GM18517 (cell line): ENCODE data around the gene NLGN1.

ENCODE experiments used
- ATAC-seq: cut with Tn5 transposase; IDR thresholded peaks from one replicate; pipeline ENCODE4 v1.9.1; 2021; ENCODE audit warnings: mild to moderate bottlenecking, moderate library complexity; ENCODE audit not compliant: unreplicated experiment

NLGN1 gene

DNA sequence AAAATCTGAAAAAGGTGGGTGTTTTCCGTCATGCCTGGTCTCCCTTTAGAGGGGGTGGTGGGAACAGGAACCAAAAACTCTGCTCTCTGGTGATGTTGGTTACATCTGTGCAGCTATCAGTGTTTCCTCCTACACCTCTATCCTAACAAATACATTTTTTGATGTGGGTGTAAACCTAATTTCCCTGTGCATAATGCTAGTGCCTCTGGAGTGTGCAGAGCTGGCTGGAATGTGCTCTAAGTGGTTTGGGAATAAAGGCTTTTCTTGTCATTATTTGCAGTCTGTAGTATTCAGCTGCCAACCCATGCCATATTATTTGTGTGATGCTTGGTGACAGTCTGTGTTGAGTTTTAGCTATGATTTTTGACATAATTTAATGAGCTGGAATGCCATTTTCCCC is 547.6 kb downstream of the NLGN1 start:
- ATAC-seq: no peak

DNA sequence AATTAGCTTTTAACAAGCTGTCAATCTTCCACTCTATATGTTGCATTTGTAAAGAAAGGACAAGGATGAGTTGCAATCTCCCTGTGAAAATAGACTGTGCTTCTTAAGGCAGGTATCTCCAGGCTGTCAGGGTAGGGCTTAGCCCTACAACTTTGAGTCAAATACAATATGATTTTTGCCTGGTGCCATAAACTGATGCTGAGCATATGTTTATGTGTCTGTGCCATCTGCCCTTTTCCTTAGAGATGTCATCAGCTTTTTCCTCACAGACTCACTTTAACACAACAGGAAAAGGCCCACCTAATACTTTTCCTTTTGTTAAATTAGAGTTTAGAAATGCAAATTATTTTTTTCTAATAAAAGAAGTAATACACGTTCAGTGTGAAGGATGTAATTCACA is 548.3 kb downstream of the NLGN1 start:
- ATAC-seq: no peak

DNA sequence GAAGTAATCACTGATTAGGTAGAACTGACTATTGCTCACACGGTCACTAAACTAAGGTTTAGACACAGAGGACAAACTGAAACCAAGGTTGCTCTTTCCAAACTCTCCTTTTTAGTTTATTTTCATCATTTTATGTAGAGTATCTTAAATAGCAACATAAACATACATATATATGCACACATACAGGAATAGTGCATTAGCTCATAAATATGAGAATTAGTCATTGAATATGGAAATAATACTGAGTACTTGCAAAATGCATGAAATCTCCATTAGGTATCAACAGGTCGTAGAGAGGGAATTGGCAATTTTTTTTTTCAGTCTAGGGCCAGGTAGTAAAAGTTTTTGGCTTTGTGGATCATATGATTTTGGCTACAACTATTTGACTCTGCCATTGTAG is 557.1 kb downstream of the NLGN1 start:
- ATAC-seq: no peak

DNA sequence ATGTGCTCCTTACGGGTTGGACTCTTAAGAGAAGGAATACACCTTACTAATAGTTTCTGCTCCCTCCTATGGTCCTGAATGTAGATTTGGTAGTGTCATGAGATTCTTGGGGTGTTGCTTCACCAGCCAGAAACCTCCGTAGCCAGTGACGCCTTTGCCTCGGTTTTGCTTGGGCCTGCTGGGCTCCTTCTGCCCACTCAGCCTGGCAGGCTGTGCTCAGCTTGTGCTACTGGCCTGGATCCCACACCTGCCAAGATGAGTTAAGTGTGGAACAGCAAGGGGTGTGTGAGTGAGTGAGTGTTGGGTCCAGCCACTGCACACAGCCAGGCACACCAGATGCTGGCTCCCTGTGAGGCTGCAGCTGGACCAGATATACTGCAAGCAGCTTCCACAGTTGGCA is 560.1 kb downstream of the NLGN1 start:
- no peak for ATAC-seq

DNA sequence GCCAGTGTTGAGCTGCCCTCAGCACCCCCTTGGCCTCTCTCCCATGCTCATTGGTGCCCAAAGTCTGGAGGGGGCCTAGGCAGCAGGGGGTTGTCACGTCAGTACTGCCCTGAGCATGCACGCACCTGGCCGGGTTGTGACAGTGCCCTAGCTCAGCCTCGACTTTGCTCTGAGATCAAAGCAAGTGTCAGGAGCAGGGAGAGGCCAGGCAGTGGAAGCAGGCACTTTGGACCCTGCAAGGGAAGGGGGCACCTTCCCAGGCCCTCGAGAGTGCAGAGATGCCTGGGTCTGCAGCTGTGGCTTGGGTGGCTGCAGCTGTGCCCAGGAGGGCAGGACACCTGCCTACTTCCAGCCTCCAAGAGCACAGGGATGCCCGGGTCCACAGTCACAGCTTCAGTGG is 561.3 kb downstream of the NLGN1 start:
- ATAC-seq: no peak

DNA sequence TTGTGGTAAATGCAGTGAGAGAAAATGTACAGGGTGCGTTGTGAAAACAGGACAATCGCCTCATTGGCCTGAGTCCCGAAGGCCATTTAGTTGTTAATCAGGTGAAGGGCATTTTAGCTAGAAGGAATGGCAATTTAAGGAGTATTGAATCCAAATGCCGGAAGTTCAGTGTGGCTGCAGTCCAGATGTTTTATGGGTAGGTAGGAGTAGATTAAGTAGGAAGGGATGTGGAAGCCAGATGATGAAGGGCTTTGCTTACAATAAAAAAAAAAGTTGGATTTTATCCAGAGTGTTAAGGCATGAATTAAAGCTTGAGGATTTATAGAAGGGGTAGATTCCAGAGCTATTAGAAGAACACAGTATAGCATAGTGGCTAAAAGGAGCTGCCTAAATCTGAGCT is 572.7 kb downstream of the NLGN1 start:
- no peak for ATAC-seq

DNA sequence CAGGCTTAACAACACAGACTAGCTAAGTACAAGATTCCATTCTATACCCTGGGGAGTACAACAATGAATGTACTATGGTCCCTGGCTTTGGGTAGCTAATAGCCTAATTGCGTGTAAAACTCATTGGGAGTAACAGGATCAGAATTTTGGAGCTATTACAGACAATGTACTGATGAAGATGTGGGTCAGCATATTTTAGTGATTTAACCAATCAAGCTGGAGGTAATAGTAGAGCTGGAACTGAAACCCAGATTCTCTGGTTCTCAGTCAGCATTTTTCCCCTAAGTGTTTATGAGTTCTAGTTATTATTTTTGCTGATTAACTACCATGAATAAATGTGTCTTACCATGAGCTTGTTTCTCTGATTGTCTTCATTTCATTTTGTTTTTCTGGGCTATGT is 578.7 kb downstream of the NLGN1 start:
- ATAC-seq: no peak

DNA sequence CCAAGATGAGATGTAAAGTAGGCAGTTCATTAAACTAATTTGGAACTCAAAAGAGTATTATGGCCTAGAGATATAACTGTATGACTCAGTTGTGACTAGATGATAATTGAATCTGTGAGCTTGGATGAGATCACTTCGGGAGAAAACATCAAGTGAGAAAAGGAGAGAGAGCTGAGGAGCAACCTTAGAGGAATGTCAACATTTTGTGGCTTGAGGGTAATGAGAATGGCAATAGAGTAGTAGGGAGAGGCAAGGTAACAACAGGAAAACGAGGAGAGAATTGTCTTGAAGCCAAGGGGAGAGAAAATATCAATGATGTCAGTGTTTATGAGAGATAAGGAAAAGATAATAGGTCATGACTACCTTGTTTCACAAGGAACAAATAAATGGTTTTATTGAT is 580.2 kb downstream of the NLGN1 start:
- ATAC-seq: no peak

DNA sequence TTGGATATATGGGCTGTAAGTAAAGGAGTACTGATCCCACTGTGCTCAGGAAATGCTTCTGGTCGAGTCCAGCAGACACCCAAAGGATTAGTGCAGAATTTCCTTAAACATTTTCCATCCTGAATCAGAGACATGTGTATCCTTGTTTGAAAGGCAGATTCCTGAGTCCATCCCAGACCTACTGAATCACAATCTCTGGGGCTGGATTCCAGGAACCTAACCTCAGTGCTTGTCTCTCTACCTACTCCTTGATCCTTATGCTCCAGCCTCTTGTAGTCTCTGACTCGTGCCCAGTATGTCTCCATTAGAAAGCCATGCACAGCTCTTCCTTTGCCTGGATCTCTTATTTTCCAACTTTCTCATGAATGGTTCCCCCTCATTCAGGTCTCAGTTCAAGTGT is 585.8 kb downstream of the NLGN1 start:
- ATAC-seq: no peak

DNA sequence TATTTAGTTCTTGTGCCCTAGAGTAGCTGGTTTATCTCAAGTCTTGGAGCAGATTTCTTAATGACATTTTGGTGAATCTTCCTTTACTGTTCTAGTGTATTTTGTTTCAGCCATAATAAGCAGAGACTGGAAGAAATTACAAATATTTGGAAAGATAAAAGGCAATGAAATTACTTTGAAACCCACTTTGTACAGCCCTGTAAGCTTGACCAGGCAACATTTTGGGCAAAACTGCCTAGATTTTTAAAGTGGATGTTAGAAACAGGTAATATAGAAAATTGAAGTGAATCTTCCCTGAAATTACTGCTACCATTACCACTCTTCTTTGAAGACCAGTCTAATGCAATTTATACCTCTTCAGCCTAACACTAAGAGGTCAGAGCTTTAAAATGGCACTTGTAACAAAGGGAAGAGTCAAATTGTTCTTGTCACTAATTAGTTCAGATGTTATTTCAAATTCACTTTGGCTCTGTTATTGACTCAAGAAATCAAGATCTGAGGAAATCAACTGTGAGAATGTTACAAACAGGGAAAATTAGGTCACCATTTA is 589.4 kb downstream of the NLGN1 start:
- ATAC-seq: no peak

DNA sequence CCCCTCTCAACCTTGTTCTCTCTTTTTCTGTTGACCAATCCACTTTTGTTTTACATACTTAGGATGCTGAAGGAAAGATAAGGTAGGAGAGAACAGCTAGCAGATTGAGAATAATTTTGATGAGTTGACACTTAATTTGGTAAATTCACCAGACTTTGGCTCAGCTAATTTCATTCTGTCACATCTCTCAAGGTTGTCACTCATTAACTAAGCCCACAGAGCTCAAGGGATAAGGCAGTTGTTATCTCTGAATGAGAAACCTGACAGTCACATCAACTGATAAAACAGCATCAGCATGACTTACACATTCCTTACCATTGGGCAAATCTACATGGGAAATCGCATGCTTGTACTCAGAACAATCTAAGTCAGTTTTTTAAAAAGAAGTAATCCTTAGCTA is 591.4 kb downstream of the NLGN1 start:
- no peak for ATAC-seq

DNA sequence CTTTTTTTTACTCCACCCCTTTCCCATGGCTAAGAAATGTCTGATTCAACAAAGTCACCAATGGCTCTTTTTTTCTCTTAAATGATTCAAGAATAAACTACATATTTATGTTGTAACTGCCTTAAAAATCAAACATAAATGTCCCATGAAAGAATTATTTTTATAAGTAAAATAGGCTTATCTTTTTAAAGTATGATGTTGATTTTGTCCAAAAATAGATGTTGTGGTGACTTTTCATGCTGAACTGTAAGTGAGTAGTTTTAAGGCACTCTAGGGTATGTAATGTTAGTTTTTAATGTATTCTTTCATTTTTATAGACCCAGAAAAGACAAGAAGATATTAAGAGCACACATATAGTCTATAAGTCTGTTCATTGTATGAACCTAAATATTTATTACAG is 594.9 kb downstream of the NLGN1 start:
- ATAC-seq: no peak

DNA sequence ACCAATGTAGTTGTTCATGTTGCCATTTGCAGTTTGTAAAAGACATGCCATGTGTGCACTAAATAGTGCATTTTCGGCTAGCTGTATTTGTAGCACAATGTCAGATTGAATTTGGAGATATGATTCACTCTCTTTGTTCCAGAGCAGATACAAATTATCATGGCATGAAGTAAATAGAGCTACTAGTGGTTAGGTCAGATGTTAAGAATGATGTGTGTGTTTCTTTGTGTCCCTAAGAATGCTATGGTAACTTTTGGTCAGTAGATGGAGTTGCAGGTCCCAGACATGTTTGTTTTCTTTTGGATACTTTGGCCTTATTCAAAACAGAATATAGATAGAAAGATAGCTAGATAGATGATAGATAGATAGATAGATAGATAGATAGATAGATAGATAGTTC is 595.8 kb downstream of the NLGN1 start:
- ATAC-seq: no peak

DNA sequence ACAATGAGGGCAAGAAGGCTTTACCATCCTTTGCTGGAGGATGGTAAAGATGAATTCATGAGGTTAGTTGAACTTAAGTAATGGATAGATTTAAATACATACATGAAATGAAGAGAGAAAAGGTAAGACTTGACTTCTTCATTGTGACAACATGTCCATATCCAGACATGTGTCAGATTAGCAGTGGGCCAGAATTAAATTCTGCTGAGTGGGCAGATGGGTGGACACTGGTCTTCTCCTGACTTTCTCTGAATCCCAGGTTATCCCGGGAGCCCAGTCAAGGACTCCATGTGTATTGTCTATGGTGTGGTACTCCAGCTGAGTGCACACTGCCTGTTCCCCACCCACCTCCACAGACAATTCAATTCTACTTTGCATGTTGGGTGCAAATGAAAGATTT is 603.1 kb downstream of the NLGN1 start:
- no peak for ATAC-seq

DNA sequence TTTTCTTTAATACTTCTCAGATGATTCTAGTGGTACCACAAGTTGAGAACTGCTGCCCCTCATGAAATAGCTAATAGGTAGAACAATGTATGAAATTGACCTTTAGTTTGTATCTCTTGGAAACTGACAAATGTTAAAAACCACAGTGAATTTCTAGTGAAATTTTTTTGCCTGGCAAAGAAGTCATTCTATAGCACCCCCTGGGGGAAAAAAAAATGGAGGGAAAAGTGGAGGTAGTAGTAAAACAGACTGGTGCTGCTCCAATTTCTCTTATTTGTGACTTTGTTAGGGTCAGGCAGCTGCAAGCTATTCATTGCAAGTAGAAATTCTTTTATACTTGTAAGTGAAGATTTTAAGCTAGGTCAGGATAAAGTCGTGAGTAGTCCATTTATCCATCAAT is 605.0 kb downstream of the NLGN1 start:
- ATAC-seq: no peak

DNA sequence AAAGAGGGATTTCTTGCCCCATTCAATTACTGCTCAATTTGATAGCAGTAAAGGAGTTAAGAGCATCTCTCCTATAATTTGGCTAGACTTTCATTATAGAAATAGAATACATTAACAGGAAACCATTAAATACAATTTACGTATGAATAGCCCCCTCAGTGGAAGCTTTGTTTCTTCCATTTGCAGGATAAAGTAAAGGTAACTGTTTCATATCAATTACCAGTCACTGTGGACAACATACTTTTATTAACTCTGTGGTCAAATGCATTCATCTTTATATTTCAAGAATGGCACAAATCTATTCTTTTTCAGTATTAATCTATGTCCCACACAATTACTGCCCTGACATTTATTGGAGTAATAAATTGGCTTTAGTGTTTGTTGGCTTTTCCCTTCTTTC is 613.4 kb downstream of the NLGN1 start:
- no peak for ATAC-seq

DNA sequence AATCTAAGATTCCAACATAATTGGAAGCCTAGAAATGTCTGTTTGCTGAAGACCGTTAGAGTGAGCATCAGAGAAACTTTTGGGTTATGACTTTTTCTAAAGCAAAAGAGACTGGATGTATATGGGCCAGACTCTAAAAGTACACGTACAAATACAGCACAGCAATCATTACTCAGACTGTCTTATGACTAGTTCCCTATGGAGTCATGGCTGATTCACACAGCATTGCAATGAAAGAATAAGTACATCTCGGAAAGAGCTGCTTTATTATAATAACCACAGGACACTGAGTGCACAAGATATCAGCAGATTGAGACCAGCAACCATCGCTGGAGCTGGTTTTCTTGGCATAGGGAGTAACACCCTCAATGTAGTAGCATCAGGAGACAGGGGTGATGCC is 618.6 kb downstream of the NLGN1 start:
- no peak for ATAC-seq

DNA sequence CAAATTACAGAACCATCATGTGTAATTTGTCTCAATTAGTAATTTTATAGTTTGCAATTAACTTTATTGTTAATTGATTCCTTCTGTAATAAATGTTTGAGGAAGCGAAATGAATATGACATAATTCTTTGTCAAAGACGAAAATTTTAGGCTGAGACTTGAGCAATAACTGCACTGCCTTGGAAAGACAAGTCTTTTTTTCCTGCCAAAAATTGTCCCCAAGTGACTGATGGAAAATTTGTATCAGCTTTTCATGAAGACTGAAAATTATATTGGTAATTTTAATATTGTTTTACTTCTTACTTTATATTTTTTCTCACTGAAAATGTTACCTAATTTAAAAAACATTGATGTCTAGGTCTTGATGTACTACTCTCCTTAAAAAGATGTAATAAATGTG is 622.6 kb downstream of the NLGN1 start:
- ATAC-seq: no peak

DNA sequence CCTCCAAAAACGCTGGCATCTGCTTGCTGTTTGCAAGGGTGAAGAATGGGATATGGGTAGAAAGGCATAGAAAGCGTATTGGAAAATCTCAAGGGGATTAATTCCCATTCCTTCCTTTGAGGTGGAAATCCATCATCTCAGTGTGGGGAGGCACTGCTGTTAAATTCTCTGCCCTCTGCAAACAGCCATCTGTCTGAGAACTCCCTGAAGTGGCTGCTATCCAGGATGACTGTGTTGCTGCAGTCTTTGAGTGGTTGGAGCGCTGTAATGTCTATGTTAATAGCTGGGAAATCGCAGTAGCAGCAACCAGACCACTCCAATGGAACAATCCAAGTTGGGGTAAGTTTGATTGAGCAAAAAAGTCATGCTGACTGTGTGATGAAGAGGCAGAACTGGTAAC is 625.9 kb downstream of the NLGN1 start:
- ATAC-seq: no peak

DNA sequence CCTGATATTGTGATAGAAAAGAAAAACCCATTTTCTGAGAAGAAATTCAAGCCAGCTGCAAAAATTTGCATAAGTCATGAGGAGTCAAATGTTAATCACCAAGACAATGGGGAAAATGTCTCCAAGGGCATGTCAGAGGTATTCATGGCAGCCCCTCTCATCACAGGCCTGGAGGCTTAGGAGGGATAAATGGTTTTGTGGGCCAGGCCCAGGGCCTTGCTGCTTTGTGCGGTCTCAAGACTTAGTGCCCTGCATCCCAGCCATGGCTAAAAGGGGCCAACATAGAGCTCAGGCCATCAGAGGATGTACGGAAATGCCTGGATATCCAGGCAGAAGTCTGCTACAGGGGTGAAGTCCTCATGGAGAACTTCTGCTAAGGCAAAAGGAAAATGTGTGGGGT is 631.1 kb downstream of the NLGN1 start:
- ATAC-seq: no peak

DNA sequence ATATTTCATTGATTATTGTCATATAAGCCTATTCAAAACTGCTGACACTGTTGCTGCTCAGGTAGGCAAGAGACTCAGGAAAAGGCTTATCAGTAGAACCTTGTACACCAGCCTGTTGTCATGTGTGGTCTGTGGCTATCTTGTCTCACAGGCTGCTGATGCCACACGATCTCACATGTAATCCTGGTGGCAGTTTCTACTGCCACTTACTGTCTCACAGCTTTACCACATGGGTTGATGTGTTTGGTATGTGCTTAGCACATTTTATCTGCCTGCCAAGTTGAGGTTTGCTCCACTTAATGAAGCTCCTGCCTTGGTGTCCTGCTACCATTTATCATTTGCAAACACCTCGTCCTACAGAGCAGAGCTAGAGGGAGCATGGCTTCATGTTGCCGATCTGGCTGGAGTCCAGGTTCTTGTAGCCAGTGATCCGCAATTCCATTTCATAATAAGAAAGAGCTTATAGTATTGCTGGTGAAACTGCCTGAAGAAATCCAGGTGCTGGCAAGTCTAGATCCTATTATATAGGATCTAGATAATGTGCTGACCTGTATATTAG is 637.9 kb downstream of the NLGN1 start:
- no peak for ATAC-seq

DNA sequence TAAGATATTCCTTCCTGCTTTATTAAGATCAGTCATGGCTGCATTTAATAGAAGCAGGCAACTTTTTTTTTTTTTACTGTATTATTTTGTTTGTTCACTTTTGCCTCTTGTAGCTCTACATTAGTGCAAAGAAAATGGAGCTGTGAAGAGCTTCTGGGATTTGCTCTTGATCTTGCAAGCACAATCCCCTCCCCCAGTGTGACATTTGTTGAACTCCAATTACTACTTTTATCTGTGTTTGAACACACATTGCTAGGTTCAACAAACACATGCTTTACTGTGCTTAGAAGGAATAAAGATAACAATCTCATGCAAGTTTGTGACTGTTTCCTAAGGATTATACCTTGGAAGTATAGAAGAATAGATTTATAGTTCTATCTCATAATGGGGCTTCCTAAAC is 648.8 kb downstream of the NLGN1 start:
- no peak for ATAC-seq

DNA sequence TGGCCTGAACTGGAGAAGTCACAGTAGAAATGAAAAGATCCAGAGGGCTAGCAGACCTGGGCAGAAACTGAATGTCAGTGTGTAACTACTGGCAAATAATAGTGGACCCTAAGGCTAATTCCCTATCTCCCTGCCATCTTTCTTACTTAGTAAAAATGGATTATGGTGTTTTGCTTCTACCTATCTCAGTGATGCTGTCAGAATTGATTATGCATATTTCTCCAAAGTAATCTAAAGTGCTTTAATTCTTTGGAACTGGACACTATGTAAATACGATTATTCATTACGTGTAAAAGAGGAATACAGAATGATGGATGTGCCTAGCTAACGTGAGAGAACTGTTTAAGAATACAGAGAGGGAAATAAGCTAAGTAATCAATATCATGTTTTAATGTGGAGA is 651.9 kb downstream of the NLGN1 start:
- ATAC-seq: no peak

DNA sequence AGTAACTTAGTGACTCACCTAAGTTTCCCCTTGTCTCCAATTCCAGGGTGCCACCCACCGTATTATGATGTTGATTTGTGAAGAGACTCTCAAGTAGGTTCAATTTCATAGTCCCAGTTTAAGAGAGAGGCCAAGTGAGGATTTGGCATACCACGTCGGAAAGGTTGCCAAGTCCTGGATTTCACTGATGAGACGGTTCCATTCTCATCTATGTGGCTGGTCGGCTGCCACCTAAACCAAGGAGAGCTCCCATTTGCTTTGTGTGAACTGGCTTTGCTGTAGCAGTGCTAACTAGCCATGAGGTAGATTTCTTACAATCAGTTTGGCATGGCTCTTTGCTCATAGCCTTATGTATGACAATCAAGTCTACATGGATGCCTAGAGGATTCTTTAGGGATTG is 653.6 kb downstream of the NLGN1 start:
- ATAC-seq: no peak
